ENCODE data around the gene MRGPRD.

- TF ChIP-seq POLR2A (IDR thresholded peaks at IDR 0.05; ENCODE audit: low read depth, low read length) (no peak), POLR2AphosphoS5 (IDR thresholded peaks at IDR 0.05; ENCODE audit: low read depth, low read length) (no peak), SPI1 (IDR thresholded peaks at IDR 0.05; ENCODE audit: low read depth, low read length) (no peak), TAF1 (IDR thresholded peaks at IDR 0.05; ENCODE audit: low read depth, low read length) (no peak), POU2F2 (IDR thresholded peaks at IDR 0.05; ENCODE audit: low read depth, low read length) (no peak)
These were observed 15.8 kb upstream of the MRGPRD start for GRCh38 chr11:68996376-68997123.
